Activated gamma-delta T cell (primary cell): ENCODE measurements around the gene SOWAHD.
A peak's percentile ranks its signal among the peaks of the same experiment; 100 is the strongest.
"Not testable (repeated sequence)": the region's sequence is repeated elsewhere in the genome, so short reads cannot be mapped to it uniquely, and the experiment has no call there.

Source experiments
- DNase-seq: peaks from one replicate; lab custom pipeline; 2025; lab: John Stamatoyannopoulos, UW

Gene SOWAHD

DNA sequence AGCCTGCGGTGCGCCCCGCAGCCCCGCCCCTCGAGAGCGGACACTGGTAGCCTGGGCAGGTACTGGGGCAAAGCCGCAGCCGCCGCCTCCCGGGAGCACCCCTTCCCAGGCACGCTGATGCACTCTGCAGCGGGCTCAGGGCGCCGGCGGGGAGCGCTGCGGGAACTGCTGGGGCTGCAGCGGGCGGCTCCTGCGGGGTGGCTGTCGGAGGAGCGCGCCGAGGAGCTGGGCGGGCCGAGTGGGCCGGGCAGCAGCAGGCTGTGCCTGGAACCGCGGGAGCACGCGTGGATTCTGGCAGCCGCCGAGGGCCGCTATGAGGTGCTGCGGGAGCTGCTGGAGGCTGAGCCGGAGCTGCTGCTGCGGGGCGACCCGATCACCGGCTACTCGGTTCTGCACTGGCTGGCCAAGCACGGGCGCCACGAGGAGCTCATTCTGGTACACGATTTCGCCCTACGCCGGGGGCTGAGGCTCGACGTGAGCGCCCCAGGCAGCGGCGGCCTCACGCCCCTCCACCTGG, 401 bp downstream of the SOWAHD start:
- peak; percentile 30 for DNase-seq

DNA sequence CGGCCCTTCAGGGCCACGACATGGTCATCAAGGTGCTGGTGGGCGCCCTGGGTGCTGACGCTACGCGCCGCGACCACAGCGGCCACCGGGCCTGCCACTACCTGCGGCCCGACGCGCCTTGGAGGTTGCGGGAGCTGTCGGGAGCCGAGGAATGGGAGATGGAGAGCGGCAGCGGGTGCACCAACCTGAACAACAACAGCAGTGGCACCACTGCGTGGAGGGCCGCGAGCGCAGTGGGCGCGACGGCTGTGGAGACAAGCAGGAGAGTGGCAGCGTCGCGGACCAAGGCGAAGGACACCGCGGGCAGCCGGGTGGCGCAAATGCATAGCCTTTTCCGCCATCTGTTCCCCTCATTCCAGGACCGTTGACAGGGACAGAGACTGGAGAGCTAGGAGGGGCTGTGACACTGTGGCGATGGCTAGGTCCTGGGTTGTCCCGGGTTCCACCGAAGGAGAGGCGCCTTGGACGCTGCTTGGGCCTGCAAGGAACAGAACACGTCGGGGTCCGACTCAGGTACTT, 919 bp downstream of the SOWAHD start:
- DNase-seq: peak; percentile 14

DNA sequence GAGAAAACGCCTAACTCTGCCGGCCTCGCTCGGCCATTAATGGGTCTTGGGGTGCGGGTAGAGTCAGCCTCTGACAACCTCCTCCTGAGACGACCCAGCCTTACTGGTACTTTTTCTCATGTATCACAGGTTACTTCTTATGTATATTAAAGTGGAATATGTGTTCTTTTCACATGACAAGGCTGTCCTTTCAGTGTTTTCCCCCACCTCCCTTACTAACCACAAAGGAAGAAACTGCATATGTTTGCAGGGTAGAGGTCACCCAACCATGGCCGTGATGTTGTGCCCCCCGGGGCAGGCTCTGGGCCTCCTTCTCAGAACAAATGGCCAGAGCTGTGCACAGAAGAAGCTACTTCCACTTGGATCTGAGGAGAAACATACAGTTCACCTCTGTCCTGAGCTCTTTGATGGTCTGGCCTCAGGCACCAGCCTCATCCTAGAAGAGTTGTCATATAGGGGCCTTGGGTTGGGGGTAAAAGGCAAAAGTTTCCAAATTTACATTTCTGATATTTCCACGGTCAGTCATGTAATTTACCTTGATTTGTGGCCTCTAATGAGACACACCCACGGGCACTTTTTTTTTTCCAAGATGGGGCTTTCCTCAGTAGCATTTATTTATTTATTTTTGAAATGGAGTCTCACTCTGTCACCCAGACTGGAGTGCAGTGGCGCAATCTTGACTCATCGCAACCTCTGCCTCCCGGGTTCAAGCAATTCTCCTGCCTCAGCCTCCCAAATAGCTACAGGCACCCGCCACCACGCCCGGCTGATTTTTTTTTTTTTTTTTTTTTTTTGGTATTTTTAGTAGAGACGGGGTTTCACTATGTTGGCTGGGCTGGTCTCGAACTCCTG, 1.9 kb downstream of the SOWAHD start:
- DNase-seq: no peak

DNA sequence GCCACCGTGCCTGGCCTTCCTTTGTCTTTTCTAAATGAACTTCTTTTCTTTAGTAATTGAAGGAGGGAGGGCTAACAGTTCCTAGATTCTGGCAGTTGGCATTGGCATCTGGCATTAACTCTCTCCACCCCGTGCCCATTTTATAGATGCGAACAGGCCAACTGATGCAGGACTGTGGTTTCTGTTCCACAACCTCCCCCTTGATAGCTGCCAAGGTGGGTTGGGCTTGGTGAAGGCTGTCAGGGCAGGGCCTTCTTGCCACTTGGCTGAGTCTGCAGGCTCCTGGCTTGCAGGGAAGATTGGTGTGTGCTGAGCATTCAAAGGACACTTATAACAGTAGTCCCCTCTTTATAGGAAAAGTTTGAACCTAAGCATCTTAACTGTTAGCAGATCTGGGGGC, 4.3 kb downstream of the SOWAHD start:
- DNase-seq: no peak

DNA sequence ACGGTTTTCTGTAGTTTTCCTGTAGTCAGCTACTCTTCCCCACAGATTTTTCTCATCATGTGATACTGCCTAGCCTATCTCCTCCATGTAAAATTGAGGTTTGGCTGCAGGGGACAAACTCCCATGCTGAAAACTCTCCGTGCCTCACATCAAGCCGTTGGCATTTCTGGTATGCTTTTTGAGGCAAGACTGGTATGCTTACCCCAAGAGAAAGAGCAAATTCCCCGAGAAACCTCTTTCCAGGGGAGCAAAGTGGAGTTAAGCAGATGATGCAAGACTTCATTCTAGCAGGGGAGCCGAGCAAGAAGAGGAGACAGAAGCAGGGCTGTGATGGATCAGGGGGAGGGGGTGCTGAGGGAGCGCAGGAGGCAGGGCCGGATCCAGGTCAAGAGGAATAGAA, 4.8 kb downstream of the SOWAHD start:
- DNase-seq: no peak

DNA sequence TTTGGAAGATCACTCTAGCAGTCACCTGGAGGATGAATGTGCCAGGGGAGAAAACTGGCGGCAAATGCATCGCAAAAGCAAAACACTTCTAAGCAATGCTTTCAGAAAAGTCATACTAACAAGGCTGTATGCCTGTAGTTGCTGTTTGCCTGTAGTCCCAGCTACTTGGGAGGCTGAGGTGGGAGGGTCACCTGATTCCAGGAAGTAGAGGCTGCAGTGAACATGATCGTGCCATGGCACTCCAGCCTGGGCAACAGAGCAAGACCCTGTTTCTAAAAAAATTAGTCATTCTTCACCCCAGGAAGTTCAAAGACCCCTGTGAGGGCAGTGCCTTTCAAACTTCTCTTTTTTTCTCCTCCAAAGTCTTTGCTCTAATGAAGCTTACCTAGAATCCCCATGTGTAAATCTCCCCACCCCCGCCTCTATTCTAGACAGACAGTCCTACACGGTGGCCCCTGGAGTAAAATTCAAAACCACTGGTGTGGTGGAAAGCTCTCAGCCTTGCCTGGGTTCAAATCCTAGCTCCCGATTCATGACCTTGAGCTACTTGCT, 5.5 kb downstream of the SOWAHD start:
- DNase-seq: no peak

DNA sequence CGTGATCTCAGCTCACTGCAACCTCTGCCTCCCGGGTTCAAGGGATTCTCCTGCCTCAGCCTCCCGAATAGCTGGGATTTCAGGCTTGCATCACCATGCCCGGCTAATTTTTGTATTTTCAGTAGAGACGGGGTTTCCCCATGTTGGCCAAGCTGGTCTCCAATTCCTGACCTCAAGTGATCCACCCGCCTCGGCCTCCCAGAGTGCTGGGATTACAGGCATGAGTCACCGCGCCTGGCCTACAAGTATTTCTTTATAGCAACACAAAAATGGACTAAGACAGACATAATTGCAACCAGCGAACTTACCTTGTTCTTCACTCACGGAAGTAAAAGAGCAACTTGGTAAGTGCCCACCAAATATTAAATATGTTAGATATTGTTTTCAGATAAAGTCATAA, 10.0 kb downstream of the SOWAHD start:
- DNase-seq: not testable (repeated sequence)

DNA sequence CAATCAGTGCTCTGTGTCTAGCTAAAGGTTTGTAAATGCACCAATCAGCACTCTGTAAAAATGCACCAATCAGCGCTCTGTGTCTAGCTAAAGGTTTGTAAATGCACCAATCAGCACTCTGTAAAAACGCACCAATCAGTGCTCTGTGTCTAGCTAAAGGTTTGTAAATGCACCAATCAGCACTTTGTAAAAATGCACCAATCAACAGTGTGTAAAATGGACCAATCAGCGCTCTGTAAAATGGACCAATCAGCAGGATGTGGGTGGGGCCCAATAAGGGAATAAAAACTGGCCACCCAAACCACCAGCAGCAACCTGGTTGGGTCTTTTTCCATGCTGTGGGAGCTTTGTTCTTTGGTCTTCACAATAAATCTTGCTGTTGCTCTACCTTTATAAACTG, 11.0 kb downstream of the SOWAHD start:
- DNase-seq: not testable (repeated sequence)

DNA sequence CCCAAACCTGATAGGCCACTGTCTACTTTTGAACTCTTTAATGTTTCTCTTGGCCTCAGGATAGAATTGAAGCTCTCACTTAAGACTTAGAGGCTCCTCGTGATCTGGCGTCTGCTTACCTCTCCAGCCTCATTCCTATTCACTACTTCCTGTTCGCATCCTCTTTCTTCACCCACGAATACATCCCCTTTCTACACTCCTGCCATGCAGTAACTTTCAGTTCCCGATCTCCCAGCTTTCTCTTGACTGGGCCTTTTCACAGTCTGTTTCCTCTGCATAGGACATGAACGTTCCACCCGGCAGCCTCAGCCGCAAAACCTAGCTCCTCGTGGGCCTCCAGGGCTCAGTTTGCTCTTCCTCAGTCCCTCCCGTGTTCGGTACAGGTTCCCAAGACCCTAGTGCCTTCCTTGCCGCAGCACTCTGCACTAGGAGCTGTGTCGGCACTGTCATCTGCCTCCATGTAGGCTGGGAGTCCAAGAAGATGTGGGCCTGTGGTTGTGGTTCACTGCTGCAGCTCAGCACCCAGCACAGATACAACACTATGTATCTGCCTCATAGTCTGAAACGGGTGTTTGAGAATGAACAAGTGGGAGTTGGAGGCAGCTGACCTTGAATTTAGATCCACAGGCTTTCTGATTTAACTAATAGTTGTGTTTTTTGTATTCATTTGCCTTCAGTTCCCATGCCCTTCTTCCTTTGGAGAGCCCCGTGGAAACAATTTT, 17.3 kb downstream of the SOWAHD start:
- DNase-seq: no peak

DNA sequence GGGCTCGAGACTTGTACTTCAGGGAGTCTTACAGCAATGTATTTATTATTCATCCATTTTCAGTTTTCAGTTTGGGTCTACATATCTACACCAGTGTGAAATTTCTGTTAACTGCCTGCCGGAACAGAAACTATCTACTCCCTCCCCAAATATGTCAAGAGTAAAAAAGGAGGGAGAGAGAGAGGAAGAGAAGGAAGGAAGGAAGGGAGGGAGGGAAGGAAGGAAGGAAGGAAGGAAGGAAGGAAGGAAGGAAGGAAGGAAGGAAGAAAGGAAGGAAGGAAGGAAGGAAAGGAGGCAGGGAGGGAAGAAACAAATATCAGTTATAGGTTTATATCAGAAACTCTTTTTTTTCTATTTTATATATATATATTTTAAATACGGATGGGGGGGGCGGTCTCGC, 20.4 kb downstream of the SOWAHD start:
- DNase-seq: no peak

DNA sequence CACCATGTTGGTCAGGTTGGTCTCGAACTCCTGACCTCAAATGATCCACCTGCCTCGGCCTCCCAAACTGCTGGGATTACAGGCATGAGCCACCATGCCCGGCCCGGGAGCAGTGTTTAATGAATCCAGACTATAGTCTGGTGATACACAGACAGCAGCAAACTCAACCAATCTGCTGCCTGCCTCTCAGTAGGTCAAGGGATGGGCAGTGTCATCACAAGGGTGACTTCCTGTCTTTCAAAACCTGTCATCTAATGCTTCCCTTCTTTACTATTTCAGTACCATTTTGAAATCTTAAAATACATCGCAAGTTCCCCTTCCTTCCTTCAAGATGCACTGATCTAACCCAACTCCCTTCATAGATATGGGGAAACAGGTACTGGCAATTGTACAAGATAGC, 24.6 kb downstream of the SOWAHD start:
- no peak for DNase-seq

DNA sequence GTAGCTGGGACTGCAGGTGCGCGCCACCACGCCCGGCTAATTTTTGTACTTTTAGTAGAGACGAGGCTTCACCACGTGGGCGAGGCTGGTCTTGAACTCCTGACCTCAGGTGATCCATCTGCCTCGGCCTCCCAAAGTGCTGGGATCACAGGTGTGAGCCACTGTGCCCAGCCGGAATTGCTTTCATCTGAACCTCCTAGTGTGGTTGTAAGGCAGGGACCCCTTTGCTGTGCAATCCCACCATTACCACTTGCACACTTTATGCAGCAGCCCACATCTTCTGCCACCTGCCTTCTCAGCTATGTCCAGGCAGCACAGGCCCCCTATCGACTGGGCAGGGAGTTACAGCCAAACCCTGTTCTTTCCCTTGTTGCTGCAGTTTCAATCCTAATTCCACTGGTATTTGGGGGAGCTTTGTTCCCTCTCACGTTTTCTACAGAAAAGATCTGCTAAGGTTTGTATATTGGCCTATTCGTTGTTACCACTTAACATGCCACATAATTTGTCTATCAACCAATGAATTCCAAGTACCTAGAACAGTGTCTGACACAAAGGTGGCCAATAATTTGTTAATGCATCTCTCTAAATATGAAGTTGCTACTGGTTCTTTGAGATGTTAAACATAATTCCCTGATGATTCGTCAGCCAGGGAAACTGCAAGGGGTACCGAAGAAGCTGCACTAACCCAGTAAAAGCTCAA, 26.5 kb downstream of the SOWAHD start:
- DNase-seq: no peak

DNA sequence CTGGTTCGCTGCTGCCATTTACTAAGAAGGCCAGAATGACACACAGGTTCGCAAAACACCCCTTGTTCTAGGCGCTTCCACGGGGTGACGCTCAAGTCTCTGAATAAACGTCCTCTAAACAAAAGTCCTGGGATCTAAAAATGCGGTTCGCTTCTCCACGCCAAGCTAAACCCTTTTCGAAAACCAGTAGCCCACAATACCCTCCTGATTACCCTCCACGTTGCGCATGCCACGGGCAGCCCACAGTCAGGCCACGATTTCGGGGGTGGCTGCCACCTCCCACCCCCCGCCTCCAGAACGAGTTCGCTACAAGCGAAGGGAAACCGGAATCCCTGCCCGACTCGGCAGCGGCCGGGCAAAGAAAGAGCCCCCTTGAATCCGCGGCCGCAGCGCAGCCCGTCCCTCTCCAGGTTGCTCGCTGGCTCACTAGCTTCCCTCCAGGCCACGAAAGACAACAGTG, 32.6 kb downstream of the SOWAHD start:
- peak; percentile 30 for DNase-seq

DNA sequence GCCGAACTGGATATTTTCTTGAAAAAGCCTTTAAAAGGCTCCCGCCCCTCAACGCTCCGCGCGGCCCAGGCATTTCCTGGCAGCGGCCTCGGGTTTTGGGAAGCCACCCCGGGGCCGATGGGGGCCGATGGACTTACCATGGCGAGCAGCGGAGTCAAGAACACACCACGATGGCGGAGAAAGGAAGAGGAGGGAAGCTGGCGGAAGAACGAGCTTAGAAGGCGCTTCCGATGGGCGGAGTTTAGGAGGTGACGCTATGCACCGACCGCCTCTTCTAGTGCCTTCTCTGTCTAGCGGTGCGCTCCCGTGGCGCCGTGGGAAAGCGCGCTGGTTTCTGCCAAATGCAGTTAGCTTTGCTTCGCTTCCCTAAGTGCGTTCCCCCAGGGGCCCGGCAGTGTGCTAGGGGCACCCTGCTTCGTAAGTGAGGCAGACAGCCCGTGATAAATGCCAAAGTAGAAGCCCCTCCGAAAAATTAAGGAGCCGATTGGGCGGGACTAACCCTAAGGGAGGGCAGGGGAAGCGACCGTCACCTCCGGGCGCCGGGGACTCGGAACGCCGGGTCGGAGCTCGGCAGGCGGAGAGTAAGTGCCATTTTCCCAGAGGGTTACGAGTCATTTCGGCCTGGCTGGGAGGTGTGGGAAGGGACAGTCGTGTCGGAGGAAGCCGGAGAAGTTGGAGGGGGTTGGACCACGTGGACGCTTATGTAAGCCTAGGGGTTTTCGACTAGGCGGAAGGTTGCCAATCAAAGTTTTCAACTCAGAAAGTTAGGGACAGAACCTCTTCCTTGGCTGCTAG, 33.2 kb downstream of the SOWAHD start, which contains the start of gene RPL39:
Gene RPL39, minus strand, starts transcription at position 194 of the 795 bp plus-strand sequence. Its CDS starts 54 bp downstream, at position 140.
- DNase-seq: peak; percentile 54

DNA sequence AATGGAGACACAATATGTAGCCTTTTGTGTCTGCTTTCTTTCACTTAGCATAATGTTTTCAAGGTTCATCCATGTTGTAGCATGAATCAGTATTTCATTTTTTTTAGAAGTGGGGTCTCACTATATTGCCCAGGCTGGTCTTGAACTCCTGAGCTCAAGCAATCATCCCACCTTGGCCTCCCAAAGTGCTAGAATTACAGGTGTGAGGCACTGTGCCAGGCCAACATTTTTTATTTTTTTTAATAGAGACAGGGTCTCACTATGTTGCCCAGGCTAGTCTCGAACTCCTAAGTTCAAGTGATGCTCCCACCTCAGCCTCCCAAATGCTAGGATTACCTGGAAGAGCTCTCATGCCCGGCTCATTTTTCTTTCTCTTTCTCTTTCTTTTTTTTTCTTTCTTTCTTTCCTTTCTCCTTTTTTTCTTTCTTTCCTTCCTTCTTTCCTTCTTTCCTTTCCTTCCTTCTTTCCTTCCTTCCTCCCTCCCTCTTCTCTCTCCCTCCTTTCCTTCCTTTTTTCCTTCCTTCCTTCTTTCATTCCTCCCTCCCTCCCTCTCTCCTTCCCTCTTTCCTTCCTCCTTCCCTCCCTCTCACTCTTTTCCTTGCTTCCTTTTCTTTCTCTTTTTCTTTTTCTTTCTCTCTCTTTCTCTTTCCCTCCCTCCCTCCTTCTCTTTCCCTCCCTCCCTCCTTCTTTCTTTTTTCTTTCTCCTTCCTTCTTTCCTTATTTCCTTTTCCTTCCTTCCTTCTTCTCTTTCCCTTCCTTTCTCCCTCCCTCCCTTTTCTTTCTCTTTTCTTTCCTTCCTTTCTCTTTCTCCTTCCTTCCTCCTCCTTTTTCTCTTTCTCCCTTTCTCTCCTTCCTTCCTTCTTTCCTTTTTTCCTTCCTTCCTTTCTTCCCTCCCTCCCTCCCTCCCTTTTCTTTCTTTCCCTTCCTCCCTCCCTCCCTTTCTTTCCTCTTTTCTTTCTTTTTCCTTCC, 43.1 kb downstream of the SOWAHD start:
- DNase-seq: no peak

DNA sequence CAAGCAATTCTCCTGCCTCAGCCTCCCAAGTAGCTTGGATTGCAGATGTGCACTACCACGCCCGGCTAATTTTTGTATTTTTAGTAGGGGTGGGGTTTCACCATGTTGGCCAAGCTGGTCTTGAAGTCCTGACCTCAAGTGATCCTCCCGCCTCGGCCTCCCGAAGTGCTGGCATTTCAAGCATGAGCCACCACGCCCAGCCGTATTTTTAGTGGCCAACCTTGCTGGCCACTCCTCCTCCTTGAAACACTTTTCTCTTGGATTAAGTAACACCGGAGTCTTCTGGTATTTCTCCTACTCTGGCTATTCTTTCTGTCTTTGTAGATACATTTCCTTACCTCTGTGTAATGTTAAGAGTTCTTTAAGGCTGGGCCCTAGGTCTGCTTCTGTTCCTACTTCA, 44.2 kb downstream of the SOWAHD start:
- DNase-seq: no peak

DNA sequence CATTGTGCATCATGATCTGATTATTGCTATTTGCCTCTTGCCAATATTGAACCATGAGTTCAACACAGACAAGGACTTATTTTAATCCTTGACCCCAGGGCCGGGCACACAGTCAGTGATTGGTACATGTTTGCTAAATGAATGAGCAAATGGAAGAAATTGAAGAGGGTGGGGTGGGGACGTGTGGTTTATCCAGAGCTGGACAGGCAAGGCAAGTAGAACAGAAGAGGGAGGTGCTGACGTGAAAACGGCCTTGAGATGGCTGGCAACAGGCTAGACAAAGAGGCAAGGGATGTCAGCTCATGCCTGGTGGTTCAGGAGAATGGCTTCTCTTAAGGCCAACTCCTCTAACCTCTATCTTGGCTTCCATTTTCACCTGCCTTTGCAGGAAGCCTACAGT, 50.1 kb downstream of the SOWAHD start:
- not testable (repeated sequence) for DNase-seq

DNA sequence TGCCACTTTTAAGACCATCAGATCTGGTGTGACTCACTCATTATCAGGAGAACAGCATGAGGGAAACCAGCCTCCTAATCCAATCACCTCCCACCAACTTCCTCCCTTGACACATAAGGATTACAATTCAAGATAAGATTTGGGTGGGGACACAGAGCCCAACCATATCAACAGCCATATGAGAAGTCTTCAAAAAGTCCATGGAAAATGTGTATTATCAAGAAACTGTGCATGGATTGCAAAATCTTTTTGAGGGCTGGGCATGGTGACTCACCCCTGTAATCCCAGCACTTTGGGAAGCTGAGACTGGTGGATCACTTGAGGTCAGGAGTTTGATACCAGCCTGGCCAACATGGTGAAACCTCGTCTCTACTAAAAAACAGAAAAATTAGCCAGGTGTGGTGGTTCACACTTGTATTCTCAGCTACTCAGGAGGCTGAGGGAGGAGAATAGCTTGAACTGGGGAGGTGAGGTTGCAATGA, 50.8 kb downstream of the SOWAHD start:
- no peak for DNase-seq
